GM18858 (cell line): ENCODE measurements around the gene DCAF10.
"Not testable (repeated sequence)": the region's sequence is repeated elsewhere in the genome, so short reads cannot be mapped to it uniquely, and the experiment has no call there.

Experiments
- ATAC-seq: cut with Tn5 transposase; IDR thresholded peaks from one replicate; pipeline ENCODE4 v1.9.1; 2021; ENCODE audit not compliant: unreplicated experiment

Gene DCAF10

DNA sequence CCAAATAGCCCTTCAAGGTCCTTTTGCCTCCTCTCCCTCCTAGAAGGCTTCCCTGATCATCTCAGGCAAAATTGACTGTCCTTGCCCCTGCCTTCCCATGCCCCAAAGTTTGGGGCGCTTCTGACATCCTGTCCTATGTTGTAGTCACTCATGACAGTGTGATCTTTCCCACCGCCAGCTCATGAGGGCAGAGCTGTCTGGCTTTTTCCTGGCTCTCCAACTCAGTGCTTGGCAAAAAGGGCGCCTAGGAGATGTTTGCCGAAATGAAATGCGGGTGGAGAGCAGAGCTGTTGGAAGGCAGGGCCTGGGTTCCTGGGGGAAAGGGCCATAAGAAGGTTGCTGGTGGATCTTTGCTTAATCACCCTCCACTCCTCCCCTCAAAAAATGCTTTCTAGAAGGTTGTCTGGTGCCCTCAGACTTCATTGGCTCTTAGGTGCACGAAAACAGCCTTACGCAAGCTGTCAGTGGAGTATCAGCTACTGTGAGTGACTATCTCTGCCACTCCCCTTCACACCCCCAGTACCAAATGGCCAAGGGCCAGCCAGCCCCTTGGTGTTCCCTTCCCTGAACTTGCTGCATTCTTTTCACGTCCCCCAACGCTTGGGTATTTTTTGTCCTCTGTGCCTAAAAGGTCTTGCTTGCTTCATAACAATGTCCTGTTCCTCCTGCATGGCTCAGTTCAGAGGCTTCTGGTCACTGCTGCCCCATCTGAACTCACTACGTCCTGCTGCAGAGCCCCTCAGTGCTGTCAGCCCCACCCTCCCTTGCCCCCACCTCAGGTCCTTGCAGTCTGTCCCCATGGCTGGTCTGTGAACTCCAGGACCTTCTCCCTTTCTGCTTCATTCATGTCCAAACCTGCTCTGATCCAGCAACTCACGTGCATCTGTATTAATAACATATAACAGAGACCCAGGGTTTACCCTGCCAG lies 106.0 kb downstream of the DCAF10 start:
- ATAC-seq = no peak

- no peak for ATAC-seq
These were observed 107.7 kb downstream of the DCAF10 start for GRCh38 chr9:37908283-37908682.

GRCh38 chr9:37908698-37909186 lies 108.1 kb downstream of the DCAF10 start:
- no peak for ATAC-seq

DNA sequence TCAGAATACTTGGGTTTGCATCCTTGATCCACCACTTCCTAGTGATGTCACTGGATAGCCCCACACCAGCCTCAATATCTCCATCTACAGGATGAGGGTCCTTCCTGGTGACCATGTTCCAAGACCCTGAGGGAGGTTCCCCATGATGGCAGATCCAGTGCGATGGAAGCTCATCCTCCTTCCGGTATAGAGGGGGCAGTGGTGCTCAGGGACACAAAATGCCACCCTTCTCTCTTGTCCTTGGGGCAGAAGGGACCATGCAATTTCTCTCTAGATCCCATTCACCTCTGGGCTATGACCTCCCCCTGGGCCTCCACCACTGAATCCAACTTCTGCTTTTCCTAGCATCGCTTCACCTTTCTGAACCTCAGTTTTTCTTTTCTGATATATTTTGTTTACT lies 108.7 kb downstream of the DCAF10 start:
- no peak for ATAC-seq

DNA sequence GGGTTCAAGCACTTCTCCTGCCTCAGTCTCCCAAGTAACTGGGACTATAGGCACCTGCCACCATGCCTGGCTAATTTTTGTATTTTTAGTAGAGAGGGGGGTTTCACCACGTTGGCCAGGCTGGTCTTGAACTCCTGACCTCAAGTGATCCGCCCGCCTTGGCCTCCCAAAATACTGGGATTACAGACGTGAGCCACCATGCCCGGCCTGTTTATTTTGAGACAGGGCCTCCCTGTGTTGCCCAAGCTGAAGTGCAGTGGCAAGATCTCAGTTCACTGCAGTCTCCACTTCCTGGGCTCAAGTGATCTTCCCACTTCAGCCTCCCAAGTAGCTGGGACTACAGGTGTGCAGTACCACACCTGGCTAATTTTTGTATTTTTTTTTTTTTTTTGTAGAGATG lies 109.2 kb downstream of the DCAF10 start:
- ATAC-seq = not testable (repeated sequence)

GRCh38 chr9:37910271-37910670 lies 109.7 kb downstream of the DCAF10 start:
- no peak for ATAC-seq

DNA sequence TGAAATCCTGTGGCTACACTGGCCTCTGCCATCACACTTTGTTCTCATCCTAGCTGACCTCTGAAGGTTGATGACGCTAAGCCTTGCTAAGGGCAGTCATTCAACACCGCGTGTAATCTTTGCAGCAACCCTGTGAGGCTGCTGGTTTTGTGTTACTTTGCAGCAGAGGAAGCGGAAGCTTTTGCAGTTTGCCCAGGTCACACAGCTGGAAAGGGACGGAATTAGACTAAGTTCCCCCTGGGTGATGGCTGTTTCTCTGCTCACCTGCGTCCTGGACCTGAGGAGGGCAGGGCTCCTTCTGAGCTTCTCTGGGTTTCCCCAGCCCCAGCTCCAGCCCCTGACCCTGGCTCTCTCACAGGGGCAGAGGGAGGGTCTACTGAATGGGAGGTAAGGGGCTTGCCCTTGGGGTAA lies 110.7 kb downstream of the DCAF10 start:
- no peak for ATAC-seq

DNA sequence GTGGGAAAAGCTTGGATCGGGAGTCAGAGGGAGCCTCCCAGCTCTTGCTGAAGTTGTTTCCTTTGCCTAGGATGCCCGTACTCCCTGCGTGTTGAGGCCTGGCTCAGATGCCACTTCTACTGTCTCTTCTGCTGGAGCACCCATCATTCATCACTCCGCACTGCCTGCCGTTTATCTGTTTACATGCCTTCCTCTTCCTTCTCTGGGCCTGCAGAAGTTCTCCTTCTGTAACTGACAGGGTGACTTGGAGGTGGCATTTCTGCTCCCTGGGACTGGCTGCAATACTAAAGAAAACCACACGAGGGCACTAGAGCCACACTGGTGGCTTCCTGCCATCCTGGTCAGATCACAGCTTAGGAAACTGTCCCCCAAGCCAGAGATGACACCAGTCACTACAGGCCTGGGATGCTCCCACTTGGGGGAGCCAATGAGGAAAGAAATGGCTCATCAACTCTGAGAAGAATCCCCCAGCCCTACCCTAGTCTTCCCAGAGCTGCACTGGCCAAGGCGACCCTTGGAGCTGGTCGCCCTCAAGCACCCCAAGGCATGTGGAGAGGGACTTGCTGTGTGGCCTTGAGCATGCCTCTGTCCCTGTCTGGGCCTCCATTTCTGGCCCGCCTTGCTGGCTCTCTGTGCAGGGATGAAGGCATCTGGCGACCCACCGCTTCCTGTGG lies 113.0 kb downstream of the DCAF10 start:
- ATAC-seq = peak; percentile 74

DNA sequence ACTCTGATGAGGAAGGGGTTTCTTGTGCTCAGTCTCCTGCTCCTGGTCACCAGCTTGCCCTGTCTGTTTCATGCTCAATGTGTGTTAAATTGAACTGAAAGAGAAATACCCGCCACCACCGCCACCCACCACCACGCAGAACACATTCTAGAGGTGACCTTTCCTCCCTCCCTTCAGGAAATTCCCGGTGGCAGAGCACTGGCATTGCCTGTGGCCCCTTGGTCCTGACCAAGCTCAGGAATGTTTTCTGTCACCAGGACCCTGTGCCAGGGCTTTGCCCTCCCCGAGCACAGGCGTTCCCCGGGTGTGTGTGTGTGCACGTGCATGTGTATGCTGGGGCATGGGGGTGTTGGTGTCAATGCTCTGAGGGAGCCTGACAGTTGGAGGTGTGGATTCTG lies 113.6 kb downstream of the DCAF10 start:
- ATAC-seq = no peak

DNA sequence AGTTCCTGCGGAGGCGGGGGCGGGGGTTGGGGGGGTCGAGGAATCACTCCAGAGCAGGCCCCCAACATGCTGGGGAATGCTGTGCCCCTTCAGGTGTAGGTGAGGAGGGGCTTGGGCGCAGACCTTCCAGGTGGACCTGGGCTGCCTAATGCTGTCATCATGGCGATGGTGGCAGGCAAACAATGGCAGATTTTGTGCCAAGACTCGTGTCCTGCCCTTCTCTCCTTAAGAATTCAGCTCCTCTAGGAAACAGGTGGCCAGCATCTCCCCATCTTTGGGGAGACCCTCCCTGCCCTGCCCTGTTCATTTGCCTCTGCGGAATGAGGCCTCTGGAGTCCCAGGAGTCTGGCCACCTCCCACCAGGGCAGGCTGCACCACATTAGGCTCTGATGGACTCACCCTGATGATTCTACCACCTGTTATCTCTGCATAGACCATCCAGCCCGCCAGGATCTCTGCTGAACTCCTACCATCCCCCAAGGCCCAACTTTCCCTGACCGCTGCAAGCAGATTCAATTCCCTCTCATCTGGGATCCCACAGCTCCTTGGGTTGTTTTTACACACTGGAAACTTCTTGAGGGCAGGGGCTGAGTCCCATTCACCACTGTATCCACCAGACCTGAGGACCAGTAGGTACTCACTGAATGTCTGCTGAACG lies 114.2 kb downstream of the DCAF10 start:
- no peak for ATAC-seq

DNA sequence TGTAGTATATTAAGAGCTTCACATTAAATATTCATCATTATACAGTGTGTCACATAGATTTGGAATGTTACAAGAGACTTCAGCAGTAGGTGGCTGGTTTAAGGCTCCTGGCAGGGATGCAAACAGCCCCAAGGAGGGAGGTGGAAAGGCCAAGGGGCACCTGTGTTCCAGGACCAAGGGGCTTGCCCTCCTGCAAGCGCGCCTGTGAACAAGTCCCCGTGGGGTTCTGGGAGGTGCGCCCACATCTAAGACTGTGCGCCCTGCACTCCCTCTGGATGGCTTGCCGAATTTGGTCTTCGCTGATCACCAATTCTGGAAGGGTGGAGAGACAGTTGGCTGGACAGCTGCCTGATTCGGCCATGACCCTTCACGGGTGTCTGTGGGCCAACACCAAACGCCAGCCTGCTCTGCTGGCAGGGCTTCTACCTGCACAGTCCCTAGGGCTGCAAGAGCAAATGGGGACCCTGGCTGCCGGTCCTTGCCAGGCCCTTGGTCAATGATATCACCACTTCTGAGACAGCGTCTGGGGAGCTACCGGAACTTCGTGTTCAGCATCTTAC lies 115.4 kb downstream of the DCAF10 start:
- ATAC-seq = no peak

DNA sequence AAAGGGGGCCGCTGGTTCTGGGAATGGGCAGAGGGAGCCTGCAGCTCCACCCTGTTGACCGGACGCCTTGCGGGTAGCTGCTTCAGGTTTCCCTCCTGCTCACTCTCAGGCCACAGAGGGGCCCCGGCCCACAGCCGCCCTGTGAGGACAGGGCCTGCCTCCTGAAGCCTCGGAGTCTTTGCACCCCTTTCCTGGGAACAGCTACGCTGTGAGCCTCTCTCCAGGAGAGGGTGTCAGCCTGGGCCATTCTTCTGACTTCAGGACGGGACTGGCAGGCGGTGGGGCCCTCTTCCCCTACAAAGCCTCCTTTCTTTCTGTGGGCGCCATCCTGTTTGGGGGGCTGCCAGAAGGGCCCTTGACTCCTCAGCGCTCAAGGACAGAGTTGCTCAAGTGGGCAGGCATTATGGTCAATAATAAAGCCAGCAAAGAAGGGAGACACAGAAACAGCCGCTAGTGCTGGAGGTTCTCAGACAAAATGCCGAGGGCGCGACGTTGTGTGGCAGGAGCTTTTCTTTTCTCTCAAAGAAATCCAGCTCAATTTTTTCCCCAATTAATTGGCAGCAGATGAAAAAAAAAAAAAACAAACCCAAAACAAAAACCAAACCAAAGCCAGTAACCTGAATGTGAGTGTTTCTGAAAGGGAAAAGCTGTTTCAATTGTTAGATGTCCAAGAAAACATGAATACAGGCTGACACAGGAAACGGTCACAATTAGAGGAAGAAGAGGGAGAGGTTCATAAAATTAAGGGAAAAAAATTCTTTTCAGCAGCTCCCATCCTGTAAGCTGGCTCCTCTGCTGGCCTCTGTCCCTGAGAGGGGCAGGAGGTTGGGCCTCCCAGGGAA lies 116.1 kb downstream of the DCAF10 start:
- no peak for ATAC-seq
